ENCODE data around the gene PTF1A.

The PTF1A gene

GRCh38 chr10:23187155-23187554, 5.0 kb upstream of the PTF1A start:
- no peak for DNase-seq (ENCODE audit: low read depth)

- DNase-seq (ENCODE audit: low read depth) = no peak
These were observed 3.1 kb upstream of the PTF1A start for GRCh38 chr10:23189024-23189423.

- no peak for DNase-seq (ENCODE audit: low read depth)
These were observed 994 bp upstream of the PTF1A start for GRCh38 chr10:23190872-23191763.

- DNase-seq (ENCODE audit: low read depth) = no peak
These were observed 761 bp downstream of the PTF1A start for GRCh38 chr10:23192712-23193434.

- no peak for DNase-seq (ENCODE audit: low read depth)
These were observed 1.4 kb downstream of the PTF1A start for GRCh38 chr10:23193435-23194074.

- DNase-seq (ENCODE audit: low read depth) = no peak
These were observed 2.4 kb downstream of the PTF1A start for GRCh38 chr10:23194471-23194965.

GRCh38 chr10:23194966-23195845, 3.1 kb downstream of the PTF1A start:
- no peak for DNase-seq (ENCODE audit: low read depth)

GRCh38 chr10:23195846-23196600, 3.9 kb downstream of the PTF1A start:
- DNase-seq (ENCODE audit: low read depth) = no peak

- no peak for DNase-seq (ENCODE audit: low read depth)
These were observed 4.8 kb downstream of the PTF1A start for GRCh38 chr10:23196915-23197314.

- no peak for DNase-seq (ENCODE audit: low read depth)
These were observed 5.3 kb downstream of the PTF1A start for GRCh38 chr10:23197416-23197861.

GRCh38 chr10:23198610-23198939, 6.5 kb downstream of the PTF1A start:
- DNase-seq (ENCODE audit: low read depth) = no peak

GRCh38 chr10:23198940-23199767, 7.0 kb downstream of the PTF1A start:
- no peak for DNase-seq (ENCODE audit: low read depth)

GRCh38 chr10:23199768-23200511, 7.8 kb downstream of the PTF1A start:
- DNase-seq (ENCODE audit: low read depth) = no peak

- DNase-seq (ENCODE audit: low read depth) = no peak
These were observed 8.5 kb downstream of the PTF1A start for GRCh38 chr10:23200586-23200985.

- DNase-seq (ENCODE audit: low read depth) = no peak
These were observed 9.0 kb downstream of the PTF1A start for GRCh38 chr10:23200997-23201652.

- no peak for DNase-seq (ENCODE audit: low read depth)
These were observed 9.7 kb downstream of the PTF1A start for GRCh38 chr10:23201837-23202236.

- DNase-seq (ENCODE audit: low read depth) = no peak
These were observed 10.7 kb downstream of the PTF1A start for GRCh38 chr10:23202779-23203178.
